HepG2 (cell line): ENCODE results near the gene NBL1. TPM values are rescaled to one million over a fixed set of nuclear protein-coding genes. Genes with fewer than 3 reads are reported as not detected.

Experiments used
- ATAC-seq: fragments of 200-7000 bp; cut with Tn5 transposase; 3 replicates; pipeline ENCODE4 v1.9.1; 2020; ENCODE audit warnings: mild to moderate bottlenecking, moderate library complexity
- BruUV-seq: library from RNA; stranded (reverse); fragments of 400-500 nt; replicated peaks from 2 replicates; lab custom pipeline; 2021; lab: Mats Ljungman, UMichigan
- CTCF ChIA-PET: fragments of 300-600 bp; formaldehyde crosslinking; extraction: SDS; loops from one replicate; lab custom pipeline; 2021; ENCODE audit warnings: low total read pairs, inconsistent platforms, low intra/inter-chr PET ratio; lab: Yijun Ruan, JAX
- POLR2A ChIA-PET: fragments of 350-600 bp; sonication (Branson Sonifier 250); formaldehyde crosslinking; loops from one replicate; lab custom pipeline; 2020; ENCODE audit warnings: antibody characterized with exemption, inconsistent platforms; lab: Yijun Ruan, JAX
- DNase-seq: peaks from one replicate; pipeline ENCODE4 v3.0.0-alpha.2; 2015; ENCODE audit warnings: low spot score
- FAIRE-seq: peaks from 3 replicates; lab custom pipeline; 2011; peaks lifted over from hg19 to GRCh38; lab: Jason Lieb, UNC
- H2AFZ ChIP-seq: one replicate; pipeline ENCODE4 v1.6.1; 2011; ENCODE audit warnings: low read length, inconsistent platforms
- H3K27ac ChIP-seq: fragments of 300-600 bp; 3 replicates; pipeline ENCODE4 v1.8.0; 2011; ENCODE audit warnings: mixed run types, mild to moderate bottlenecking, mixed read lengths, low read length, inconsistent platforms; ENCODE audit not compliant: insufficient read depth; ENCODE audit errors: extremely low read length
- H3K27me3 ChIP-seq, 2 experiments: fragments of 200-600 bp in 1 of 2; 2 replicates in 1 of 2; 3 replicates in 1 of 2; pipeline versions ENCODE4 v1.6.0 to v1.8.0; 2011; ENCODE audit warnings: low read length in 2 of 2, mild to moderate bottlenecking in 2 of 2, moderate library complexity in 2 of 2, inconsistent platforms in 1 of 2; ENCODE audit not compliant: insufficient read depth in 2 of 2, control insufficient read depth in 1 of 2
- H3K36me3 ChIP-seq, 2 experiments: fragments of 200-600 bp in 1 of 2; replicated peaks in 1 of 2; 2 replicates in 1 of 2; 3 replicates in 1 of 2; pipeline versions ENCODE4 v1.5.1 to v1.8.0; 2011; ENCODE audit warnings: low read length in 2 of 2, inconsistent platforms in 1 of 2; ENCODE audit not compliant: insufficient read depth in 2 of 2, control insufficient read depth in 1 of 2
- H3K4me1 ChIP-seq: 2 replicates; pipeline ENCODE4 v1.5.1; 2012; ENCODE audit warnings: low read length, inconsistent platforms; ENCODE audit not compliant: insufficient read depth
- H3K4me2 ChIP-seq: 2 replicates; pipeline ENCODE4 v1.6.0; 2011; ENCODE audit warnings: low read depth, low read length, inconsistent platforms
- H3K4me3 ChIP-seq, 3 experiments: fragments of 200-600 bp in 1 of 3; sonication (generic), shearing (Covaris generic) in 1 of 3; replicated peaks in 1 of 3; 2 replicates each; pipeline ENCODE4 v1.5.1; 2011 to 2016; ENCODE audit warnings: low read length in 3 of 3, inconsistent platforms in 2 of 3, low read depth in 2 of 3, mild to moderate bottlenecking in 2 of 3, control low read depth in 1 of 3, mixed read lengths in 1 of 3; ENCODE audit not compliant: insufficient read depth in 1 of 3
- H3K79me2 ChIP-seq: one replicate; pipeline ENCODE4 v1.6.1; 2011; ENCODE audit warnings: low read length, inconsistent platforms; ENCODE audit not compliant: insufficient read depth
- H3K9ac ChIP-seq: 2 replicates; pipeline ENCODE4 v1.6.0; 2011; ENCODE audit warnings: mild to moderate bottlenecking, low read depth, low read length, inconsistent platforms; ENCODE audit not compliant: insufficient read depth
- H3K9me3 ChIP-seq: 2 replicates; pipeline ENCODE4 v1.5.1; 2012; ENCODE audit warnings: mild to moderate bottlenecking, low read length
- H4K20me1 ChIP-seq: 2 replicates; pipeline ENCODE4 v1.6.0; 2011; ENCODE audit warnings: inconsistent platforms, mild to moderate bottlenecking, low read length, moderate library complexity; ENCODE audit not compliant: insufficient read depth
- CTCF ChIP-seq: sonication (generic); formaldehyde crosslinking; IDR thresholded peaks from 2 replicates; pipeline ENCODE4 v1.5.0; 2020; ENCODE audit warnings: mild to moderate bottlenecking, missing genetic modification reagents, moderate library complexity
- MIXL1 ChIP-seq: IDR thresholded peaks from 2 replicates; pipeline ENCODE4 v1.6.1; 2016
- NAIF1 ChIP-seq: sonication (generic); formaldehyde crosslinking; IDR thresholded peaks from 2 replicates; pipeline ENCODE4 v1.5.0; 2020; ENCODE audit warnings: mild to moderate bottlenecking, missing genetic modification reagents, borderline replicate concordance
- NFE2 ChIP-seq: sonication (generic); formaldehyde crosslinking; IDR thresholded peaks from 2 replicates; pipeline ENCODE4 v1.4.0; 2020; ENCODE audit warnings: missing genetic modification reagents
- PBX2 ChIP-seq: IDR thresholded peaks from 2 replicates; pipeline ENCODE4 v1.6.1; 2016; ENCODE audit warnings: control low read depth
- SIN3B ChIP-seq: fragments of 150-350 bp; IDR thresholded peaks from 2 replicates; pipeline ENCODE4 v1.6.1; 2014; ENCODE audit warnings: low read length
- ZNF672 ChIP-seq: sonication (generic); formaldehyde crosslinking; IDR thresholded peaks from 2 replicates; pipeline ENCODE4 v1.8.1; 2022; ENCODE audit warnings: missing genetic modification reagents
- WGBS: methylation state at CpG from one replicate; pipeline ENCODE4 v1.1.6; 2017; ENCODE audit warnings: low lambda C conversion rate; 5-methylcytosine and 5-hydroxymethylcytosine counted together
- in situ Hi-C: cut with HindIII; loops from 2 replicates; pipeline ENCODE4 v1.10.0; 2017; ENCODE audit warnings: low pct_unique_long_range_greater_than_20kb; ENCODE audit not compliant: extremely low pct_ligation_motif_present
- intact Hi-C: fragments of 100-400 bp; cut with micrococcal nuclease; formaldehyde crosslinking; loops from one replicate; pipeline ENCODE4 v1.10.0; 2022; ENCODE audit not compliant: unreplicated experiment
- polyA plus RNA-seq, 8 experiments: library from polyadenylated mRNA; depleted of rRNA in 3 of 8; stranded (reverse) in 7 of 8; unstranded in 1 of 8; fragments of >200 nt; fragmentation: Illumina TruSeq in 4 of 8; extraction: Trizol in 4 of 8; gene quantifications; 2 replicates each; pipeline versions ENCODE4 v1.2.1 to v1.2.3, GENCODE V29; 2011 to 2016; ENCODE audit warnings: low read depth in 4 of 8, missing spikeins in 1 of 8, mixed read lengths in 1 of 8; ENCODE audit not compliant: insufficient read depth in 1 of 8
- total RNA-seq, 5 experiments: library from RNA; depleted of rRNA; stranded (reverse); fragments of >200 nt; fragmentation: Illumina TruSeq; extraction: Trizol; gene quantifications; 2 replicates each; pipeline ENCODE4 v1.2.3, GENCODE V29; 2016; ENCODE audit warnings: low read depth in 1 of 5

The NBL1 gene
- total and polyA plus RNA-seq, 2 of the 13 experiments (the other 11 are each of a cell fraction or from before 2014, with no cell fraction given), result 2.7 to 13.8 TPM

- Histone ChIP-seq H3K4me2 (no peak overlapping the region), H4K20me1 (no peaks in the 10 kb centered on the region), H3K4me3 (no peak overlapping the region), H3K27me3 (peaks cover under 1 to 2% of the 10 kb centered on the region in 2 experiments; a peak in 1 of 5 replicates), H2AFZ (no peak overlapping the region), H3K36me3 (no peaks in the 10 kb centered on the region), H3K9ac (no peak overlapping the region), H3K27ac (no peak overlapping the region), H3K9me3 (no peaks in the 10 kb centered on the region), H3K4me1 (peaks cover 33% of the 10 kb centered on the region), H3K79me2 (no peaks in the 10 kb centered on the region)
- BruUV-seq, result no TSS peak
- FAIRE-seq (no peak), DNase-seq (no peak), ATAC-seq (no peak)
- in situ Hi-C loops (no loop called here), intact Hi-C loops (no loop called here)
- 80% methylated on average over 7 of the region's 10 CpGs for WGBS
- ChIA-PET POLR2A (no interaction called here), CTCF (no interaction called here)
- no peak for TF ChIP-seq NAIF1 (CRISPR knock-in tag)
- no peak for TF ChIP-seq CTCF (CRISPR knock-in tag)
- TF ChIP-seq ZNF672 (CRISPR knock-in tag), result no peak
- no peak for TF ChIP-seq PBX2 (CRISPR knock-in tag)
- TF ChIP-seq NFE2 (CRISPR knock-in tag), result no peak
- no peak for TF ChIP-seq SIN3B
- no peak for TF ChIP-seq MIXL1 (CRISPR knock-in tag)
- TF ChIP-seq, all 625 proteins: peak for 0
Observed at GRCh38 chr1:19637606-19638005, 6.5 kb upstream of the NBL1 start.
